ENCODE data around the gene UNC5A.

The UNC5A gene

GRCh38 chr5:176787676-176788075 lies 22.7 kb upstream of the UNC5A start (continued):
- no peak for TF ChIP-seq ZNF488 (tag by site-specific recombination; IDR thresholded peaks at IDR 0.05)
- no peak for TF ChIP-seq WT1 (tag by site-specific recombination; IDR thresholded peaks at IDR 0.05)
- no peak for TF ChIP-seq ZNF600 (tag by site-specific recombination; IDR thresholded peaks at IDR 0.05)
- TF ChIP-seq SP2 (tag by site-specific recombination; IDR thresholded peaks at IDR 0.05), result peak; percentile 53
- no peak for TF ChIP-seq HOXA7 (CRISPR knock-in tag; IDR thresholded peaks at IDR 0.05; ENCODE audit: borderline replicate concordance)

GRCh38 chr5:176788091-176788490 lies 22.3 kb upstream of the UNC5A start:
- peaks cover 7% of the 10 kb centered on the region for H3K4me1 ChIP-seq (ENCODE audit: control insufficient read depth, insufficient read depth, low read length)
- no peaks in the 10 kb centered on the region for H3K36me3 ChIP-seq (ENCODE audit: control insufficient read depth in 2 of 2, insufficient read depth in 1 of 2, low read length in 2 of 2)
- no peaks in the 10 kb centered on the region for H3K9me3 ChIP-seq (ENCODE audit: control insufficient read depth, insufficient read depth, low read depth, low read length)
- TF ChIP-seq ZNF202 (tag by site-specific recombination; IDR thresholded peaks at IDR 0.05; ENCODE audit: borderline replicate concordance), result no peak
- TF ChIP-seq PRDM6 (tag by site-specific recombination; IDR thresholded peaks at IDR 0.05), result no peak
- no peak for TF ChIP-seq ZNF645 (tag by site-specific recombination; IDR thresholded peaks at IDR 0.05)
- TF ChIP-seq, protein P1, sequence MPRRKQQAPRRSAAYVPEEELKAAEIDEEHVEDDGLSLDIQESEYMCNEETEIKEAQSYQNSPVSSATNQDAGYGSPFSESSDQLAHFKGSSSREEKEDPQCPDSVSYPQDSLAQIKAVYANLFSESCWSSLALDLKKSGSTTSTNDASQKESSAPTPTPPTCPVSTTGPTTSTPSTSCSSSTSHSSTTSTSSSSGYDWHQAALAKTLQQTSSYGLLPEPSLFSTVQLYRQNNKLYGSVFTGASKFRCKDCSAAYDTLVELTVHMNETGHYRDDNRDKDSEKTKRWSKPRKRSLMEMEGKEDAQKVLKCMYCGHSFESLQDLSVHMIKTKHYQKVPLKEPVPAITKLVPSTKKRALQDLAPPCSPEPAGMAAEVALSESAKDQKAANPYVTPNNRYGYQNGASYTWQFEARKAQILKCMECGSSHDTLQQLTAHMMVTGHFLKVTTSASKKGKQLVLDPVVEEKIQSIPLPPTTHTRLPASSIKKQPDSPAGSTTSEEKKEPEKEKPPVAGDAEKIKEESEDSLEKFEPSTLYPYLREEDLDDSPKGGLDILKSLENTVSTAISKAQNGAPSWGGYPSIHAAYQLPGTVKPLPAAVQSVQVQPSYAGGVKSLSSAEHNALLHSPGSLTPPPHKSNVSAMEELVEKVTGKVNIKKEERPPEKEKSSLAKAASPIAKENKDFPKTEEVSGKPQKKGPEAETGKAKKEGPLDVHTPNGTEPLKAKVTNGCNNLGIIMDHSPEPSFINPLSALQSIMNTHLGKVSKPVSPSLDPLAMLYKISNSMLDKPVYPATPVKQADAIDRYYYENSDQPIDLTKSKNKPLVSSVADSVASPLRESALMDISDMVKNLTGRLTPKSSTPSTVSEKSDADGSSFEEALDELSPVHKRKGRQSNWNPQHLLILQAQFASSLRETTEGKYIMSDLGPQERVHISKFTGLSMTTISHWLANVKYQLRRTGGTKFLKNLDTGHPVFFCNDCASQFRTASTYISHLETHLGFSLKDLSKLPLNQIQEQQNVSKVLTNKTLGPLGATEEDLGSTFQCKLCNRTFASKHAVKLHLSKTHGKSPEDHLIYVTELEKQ (tag by site-specific recombination; IDR thresholded peaks at IDR 0.05; ENCODE audit: borderline replicate concordance), result no peak
- no peak for TF ChIP-seq ZFHX2 (tag by site-specific recombination; conservative IDR thresholded peaks at IDR 0.05)
- TF ChIP-seq, protein P2, sequence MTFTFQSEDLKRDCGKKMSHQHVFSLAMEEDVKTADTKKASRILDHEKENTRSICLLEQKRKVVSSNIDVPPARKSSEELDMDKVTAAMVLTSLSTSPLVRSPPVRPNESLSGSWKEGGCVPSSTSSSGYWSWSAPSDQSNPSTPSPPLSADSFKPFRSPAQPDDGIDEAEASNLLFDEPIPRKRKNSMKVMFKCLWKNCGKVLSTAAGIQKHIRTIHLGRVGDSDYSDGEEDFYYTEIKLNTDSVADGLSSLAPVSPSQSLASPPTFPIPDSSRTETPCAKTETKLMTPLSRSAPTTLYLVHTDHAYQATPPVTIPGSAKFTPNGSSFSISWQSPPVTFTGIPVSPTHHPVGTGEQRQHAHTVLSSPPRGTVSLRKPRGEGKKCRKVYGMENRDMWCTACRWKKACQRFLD (tag by site-specific recombination; IDR thresholded peaks at IDR 0.05), result no peak
- no peak for TF ChIP-seq KLF1 (tag by site-specific recombination; IDR thresholded peaks at IDR 0.05)
- H3K4me3 ChIP-seq (ENCODE audit: low read depth, low read length), result no peak overlapping the region
- H3K27ac ChIP-seq (ENCODE audit: extremely low read depth, low read depth, low read length), result no peak overlapping the region
- ChIA-PET POLR2A (no interaction called here), CTCF (interaction anchor here (0.7 to 1.8 kb wide), 2 partner anchors 83 to 128 kb away, joined by 3 to 10 read pairs; no protein-coding TSS in a partner anchor)

DNA sequence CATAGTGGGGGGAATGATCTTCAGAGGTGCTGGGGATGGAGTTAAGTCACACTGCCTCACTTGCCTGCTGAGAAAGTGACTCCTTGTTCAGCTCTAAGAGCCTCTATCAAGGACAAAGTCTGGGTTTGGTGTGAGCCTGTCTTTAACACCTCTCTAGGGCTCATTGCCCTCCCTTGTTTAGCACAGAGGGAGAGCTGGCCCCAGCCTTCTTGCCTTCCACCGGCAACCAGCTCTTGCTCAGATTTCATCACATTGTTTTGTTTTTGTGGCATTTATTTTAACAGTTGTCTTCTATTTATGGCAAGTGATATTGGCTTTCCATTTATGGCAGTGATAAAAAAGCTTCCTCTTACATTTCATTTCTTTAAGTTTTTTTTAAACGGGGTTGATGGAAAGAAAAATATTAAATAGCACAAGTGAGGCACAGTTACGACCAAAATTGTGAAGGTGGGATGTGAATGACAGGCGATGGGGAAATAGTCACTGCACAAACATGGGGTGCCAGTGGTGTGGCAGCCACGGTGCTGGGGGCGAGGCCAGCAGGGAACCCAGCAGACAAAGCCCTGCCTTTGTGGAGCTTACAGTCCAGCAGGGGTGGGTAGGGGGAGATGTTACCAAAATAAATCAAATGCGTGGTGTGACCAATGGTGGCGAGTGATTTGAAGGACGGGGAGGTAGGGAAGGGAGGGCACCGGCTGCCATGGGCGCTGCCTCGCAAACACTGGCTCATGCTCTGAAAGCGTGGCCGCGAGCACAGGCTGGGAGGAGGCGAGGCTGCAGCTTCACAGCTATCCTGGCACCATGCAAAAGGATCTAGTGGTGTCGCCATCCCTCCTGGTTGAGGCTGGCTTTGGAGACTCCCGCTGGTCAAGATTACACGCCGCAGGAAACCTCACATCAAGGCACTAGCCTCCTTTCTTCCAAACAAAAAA lies 21.2 kb upstream of the UNC5A start:
- no peak overlapping the region for H3K4me3 ChIP-seq (ENCODE audit: low read depth, low read length)
- no peak overlapping the region for H3K27ac ChIP-seq (ENCODE audit: extremely low read depth, low read depth, low read length)
- H3K36me3 ChIP-seq (ENCODE audit: control insufficient read depth in 2 of 2, insufficient read depth in 1 of 2, low read length in 2 of 2), result no peaks in the 10 kb centered on the region
- peaks cover 7% of the 10 kb centered on the region for H3K4me1 ChIP-seq (ENCODE audit: control insufficient read depth, insufficient read depth, low read length)
- no peaks in the 10 kb centered on the region for H3K9me3 ChIP-seq (ENCODE audit: control insufficient read depth, insufficient read depth, low read depth, low read length)
- ChIA-PET CTCF (interaction anchor here (0.6 to 1.1 kb wide), 4 partner anchors 88 to 511 kb away, joined by 3 read pairs; no protein-coding TSS in a partner anchor), POLR2A (no interaction called here)
- peak; percentile 43; the same call in 1 of the 2 replicates for TF ChIP-seq SP2 (tag by site-specific recombination; IDR thresholded peaks at IDR 0.05)
- TF ChIP-seq ZBTB20 (tag by site-specific recombination; IDR thresholded peaks at IDR 0.05), result 0 out of 2 replicates have a peak, but pooled peaks have one; percentile 11
- peak; percentile 34; the same call in 1 of the 2 replicates for TF ChIP-seq ZNF777 (tag by site-specific recombination; IDR thresholded peaks at IDR 0.05; ENCODE audit: borderline replicate concordance)
- TF ChIP-seq ZNF335 (tag by site-specific recombination; conservative IDR thresholded peaks at IDR 0.05), result peak; percentile 58
- TF ChIP-seq ZFP37 (tag by site-specific recombination; IDR thresholded peaks at IDR 0.05), result no peak
- peak; percentile 58 for TF ChIP-seq YY2 (tag by site-specific recombination; IDR thresholded peaks at IDR 0.05)
- no peak for TF ChIP-seq ZNF121 (tag by site-specific recombination; IDR thresholded peaks at IDR 0.05)
- peak; percentile 49; the same call in 1 of the 2 replicates for TF ChIP-seq YY1 (tag by site-specific recombination; IDR thresholded peaks at IDR 0.05)
- TF ChIP-seq ZNF624 (tag by site-specific recombination; IDR thresholded peaks at IDR 0.05), result no peak
- TF ChIP-seq CTCF (tag by site-specific recombination; IDR thresholded peaks at IDR 0.05), result peak; percentile 59; the same call in 1 of the 2 replicates
